ENCODE data around the gene KLK2.

Gene KLK2

DNA sequence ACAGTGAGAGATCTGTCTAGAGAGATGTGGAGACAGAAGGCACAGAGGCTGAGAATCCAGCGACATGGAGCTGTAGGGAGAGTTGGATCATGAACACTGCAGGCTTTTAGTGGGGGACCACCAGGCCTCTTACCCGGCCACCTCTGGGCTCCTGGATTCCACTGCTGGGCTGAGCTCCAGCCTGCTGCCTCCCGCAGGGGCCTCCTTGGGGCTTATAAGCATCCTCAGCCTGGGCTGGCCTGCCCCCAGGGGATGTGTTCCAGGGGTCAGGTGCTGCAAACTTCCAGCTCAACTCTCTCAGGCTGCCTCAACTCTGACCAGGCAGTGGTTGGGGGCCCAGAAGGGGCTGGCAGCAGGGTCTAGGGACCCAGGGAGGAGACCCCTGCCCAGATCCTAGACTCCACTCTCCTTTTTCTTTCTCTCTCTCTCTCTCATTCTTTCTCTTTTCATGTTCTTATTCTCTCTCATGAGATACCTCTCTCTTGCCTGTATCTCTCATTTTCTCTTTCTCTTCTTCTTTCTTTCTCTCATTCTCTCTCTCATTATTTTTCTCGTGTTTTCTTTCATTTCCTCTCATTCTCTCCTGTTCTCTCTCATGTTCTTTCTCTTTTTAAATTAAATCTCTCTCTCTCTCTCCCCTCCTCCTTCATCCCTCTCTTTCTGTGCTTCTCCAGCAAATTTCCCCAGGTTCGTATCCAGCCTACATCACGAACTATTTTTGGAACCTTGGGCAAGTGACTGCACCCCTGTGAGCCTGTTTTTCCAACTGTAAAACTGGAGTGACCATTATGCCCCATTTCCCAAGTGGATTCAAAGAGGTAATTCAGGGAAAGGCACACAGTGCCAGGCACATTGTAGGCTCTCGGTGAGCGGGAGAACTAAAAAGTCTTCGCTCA is 38.2 kb downstream of the KLK2 start, which contains the start of gene KLK4:
Gene KLK4, minus strand, starts transcription at position 190 of the 896 bp plus-strand sequence. CDS start 657 bp downstream, outside the sequence.
- no peak within 1 kb of the TSS for H3K27ac Mint-ChIP-seq
- intact Hi-C loops (cut with micrococcal nuclease): no loop called here
- peaks cover 4% of the 10 kb centered on the region for H3K4me1 Mint-ChIP-seq (ENCODE audit: low read depth)
- no peak within 1 kb of the TSS for H3K4me3 Mint-ChIP-seq
- H3K9me3 Mint-ChIP-seq: no peaks in the 10 kb centered on the region
- H3K36me3 Mint-ChIP-seq (ENCODE audit: low read depth): no peaks in the 10 kb centered on the region
- H3K27me3 Mint-ChIP-seq: peaks cover 40% of the 10 kb centered on the region

- Mint-ChIP-seq H3K27ac (no peak overlapping the region), H3K4me3 (no peak overlapping the region), H3K36me3 (ENCODE audit: low read depth) (no peaks in the 10 kb centered on the region), H3K4me1 (ENCODE audit: low read depth) (peaks cover 4% of the 10 kb centered on the region), H3K27me3 (peaks cover 39% of the 10 kb centered on the region), H3K9me3 (no peaks in the 10 kb centered on the region)
- intact Hi-C loops (cut with micrococcal nuclease): no loop called here
These were observed 38.9 kb downstream of the KLK2 start for GRCh38 chr19:50912102-50912599.

DNA sequence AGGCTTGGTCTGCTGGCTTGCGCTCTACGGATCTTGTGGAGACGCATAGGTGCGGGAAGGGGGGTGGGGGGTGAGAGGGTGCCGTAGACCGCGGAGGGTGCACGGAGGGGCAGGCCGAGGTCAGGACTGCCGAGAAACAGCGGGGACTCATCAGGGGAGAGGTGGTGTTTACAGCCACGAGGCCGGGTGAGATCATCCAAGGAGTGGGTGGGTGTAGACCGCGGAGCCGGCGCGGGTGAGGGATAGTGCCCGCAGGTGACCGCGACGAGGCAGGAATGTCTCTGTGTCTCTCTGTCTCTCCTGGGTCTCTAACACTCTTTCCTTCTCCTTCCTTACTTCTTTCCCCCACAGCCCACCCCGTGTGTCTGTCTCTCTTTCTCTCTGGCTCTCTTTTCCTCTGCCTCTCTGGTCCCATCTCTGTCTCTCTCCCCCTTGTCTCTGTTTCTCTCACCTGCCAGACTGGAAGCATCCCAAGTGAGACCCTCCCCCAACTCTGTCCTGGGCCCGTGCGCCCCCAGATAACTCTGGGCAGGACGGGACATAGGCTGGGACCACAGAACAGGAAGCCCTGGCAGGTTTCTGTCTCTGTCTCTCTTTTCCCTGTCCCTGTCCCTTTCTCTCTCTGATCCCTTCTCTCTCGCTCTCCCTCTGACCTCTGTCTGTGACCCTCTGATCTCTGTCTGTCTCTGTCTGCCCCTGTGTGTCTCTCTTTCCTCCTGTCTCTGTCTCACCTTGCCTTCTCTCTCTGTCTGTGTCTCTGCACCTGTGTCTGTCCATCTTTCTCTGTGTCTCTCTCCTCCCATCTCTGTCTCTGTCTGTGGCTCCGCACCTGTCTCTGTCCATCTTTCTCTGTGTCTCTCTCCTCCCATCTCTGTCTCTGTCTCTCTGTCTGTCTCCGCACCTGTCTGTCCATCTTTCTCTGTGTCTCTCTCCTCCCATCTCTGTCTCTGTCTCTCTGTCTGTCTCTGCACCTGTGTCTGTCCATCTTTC is 39.8 kb downstream of the KLK2 start:
- Mint-ChIP-seq H3K9me3 (no peaks in the 10 kb centered on the region), H3K4me3 (no peak overlapping the region), H3K4me1 (ENCODE audit: low read depth) (peaks cover 4% of the 10 kb centered on the region), H3K27ac (no peak overlapping the region), H3K27me3 (peaks cover 33% of the 10 kb centered on the region), H3K36me3 (ENCODE audit: low read depth) (no peaks in the 10 kb centered on the region)
- intact Hi-C loops (cut with micrococcal nuclease): no loop called here

DNA sequence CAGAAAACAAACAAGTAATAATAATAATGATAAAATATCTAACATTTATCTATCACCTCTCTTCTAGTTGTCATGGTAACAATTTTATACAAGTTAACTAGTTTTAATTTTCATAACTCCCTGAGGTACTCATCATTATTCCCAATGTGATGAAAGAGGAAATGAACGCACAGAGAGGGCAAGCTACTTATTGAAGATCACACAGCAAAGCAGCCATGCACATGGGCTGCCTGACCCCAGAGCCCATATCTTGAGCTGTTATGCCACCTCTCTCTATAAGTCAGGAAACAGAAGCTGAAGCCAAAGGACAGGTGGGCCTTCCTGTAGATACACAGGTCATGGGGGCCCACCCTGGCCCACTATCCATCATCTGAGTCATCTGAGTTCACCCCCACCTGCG is 42.8 kb downstream of the KLK2 start:
- no peaks in the 10 kb centered on the region for H3K9me3 Mint-ChIP-seq
- H3K27ac Mint-ChIP-seq: no peak overlapping the region
- no peaks in the 10 kb centered on the region for H3K36me3 Mint-ChIP-seq (ENCODE audit: low read depth)
- no peak overlapping the region for H3K4me3 Mint-ChIP-seq
- no peaks in the 10 kb centered on the region for H3K4me1 Mint-ChIP-seq (ENCODE audit: low read depth)
- H3K27me3 Mint-ChIP-seq: peaks cover 16% of the 10 kb centered on the region
- intact Hi-C loops (cut with micrococcal nuclease): no loop called here

DNA sequence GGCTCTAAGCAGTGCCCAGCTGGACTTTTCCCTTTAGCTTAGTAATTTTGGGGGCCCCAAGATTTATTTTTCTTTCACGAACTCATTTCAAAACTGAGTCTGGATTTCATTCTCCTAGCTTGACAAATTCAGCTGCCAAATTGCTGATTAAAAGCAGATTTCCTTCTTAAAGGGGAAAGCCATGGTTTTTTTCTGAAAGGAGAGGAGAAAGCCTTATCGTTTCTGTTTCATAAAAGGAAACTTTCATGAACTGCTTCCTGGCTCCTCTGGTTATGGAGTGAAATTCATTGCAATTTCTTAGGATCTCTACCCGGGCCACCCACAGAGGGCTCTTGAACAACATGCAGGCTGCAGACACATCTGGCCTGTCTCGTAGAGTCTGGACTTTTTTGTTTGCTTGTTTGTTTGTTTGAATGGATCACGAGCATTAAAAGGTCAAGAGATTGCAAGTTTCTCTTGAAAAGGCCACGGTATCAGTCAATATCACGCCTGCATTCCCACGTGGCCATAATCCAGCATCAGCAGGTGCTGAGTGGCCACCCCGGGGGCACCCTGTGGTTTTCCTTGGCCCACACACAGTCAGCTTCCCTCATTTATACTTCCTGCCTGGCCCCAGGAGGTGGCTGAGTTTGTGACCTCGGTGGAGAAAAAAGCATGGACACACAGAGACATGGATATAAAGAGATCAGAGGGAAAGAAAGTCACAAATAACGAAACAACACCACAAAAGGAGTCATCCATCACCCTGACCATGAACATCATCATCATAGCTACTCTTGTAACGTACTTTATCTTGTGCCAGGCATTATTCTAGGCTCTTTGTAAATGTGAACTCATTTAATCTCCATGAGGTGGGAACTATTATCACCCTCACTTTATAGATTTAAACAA is 48.4 kb downstream of the KLK2 start:
- intact Hi-C loops (cut with micrococcal nuclease): no loop called here
- no peak overlapping the region for H3K4me3 Mint-ChIP-seq
- H3K27ac Mint-ChIP-seq: no peak overlapping the region

GRCh38 chr19:50922317-50922853 is 49.1 kb downstream of the KLK2 start:
- Mint-ChIP-seq H3K27ac (no peak overlapping the region), H3K4me1 (ENCODE audit: low read depth) (peaks cover 10% of the 10 kb centered on the region), H3K9me3 (no peaks in the 10 kb centered on the region), H3K36me3 (ENCODE audit: low read depth) (no peaks in the 10 kb centered on the region), H3K4me3 (no peak overlapping the region), H3K27me3 (peaks cover 28% of the 10 kb centered on the region)
- intact Hi-C loops (cut with micrococcal nuclease): no loop called here

More for the DNA sequence above, 48.4 kb downstream of the KLK2 start:
- peaks cover 30% of the 10 kb centered on the region for H3K27me3 Mint-ChIP-seq
- H3K9me3 Mint-ChIP-seq: no peaks in the 10 kb centered on the region
- H3K36me3 Mint-ChIP-seq (ENCODE audit: low read depth): no peaks in the 10 kb centered on the region
- H3K4me1 Mint-ChIP-seq (ENCODE audit: low read depth): peaks cover 10% of the 10 kb centered on the region

DNA sequence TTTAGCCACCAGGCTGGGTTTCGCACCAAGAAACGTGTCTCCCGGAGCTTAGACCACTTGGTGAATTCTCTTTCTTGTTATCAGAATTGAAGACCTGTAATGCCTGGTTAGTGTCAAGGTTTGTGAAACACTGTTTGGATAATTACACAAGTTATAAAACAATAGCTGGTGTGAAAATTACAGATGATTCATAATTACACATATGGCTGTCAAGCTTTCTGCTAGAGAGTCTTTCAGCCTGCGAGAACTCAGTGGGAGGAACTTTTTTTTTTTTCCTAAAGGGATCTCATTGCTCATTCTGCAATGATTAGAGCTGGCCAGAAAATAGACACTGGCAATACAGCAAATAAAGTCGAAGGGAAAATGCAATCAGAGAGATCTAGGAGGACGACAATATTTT is 51.3 kb downstream of the KLK2 start:
- peaks cover 10% of the 10 kb centered on the region for H3K4me1 Mint-ChIP-seq (ENCODE audit: low read depth)
- H3K27me3 Mint-ChIP-seq: peaks cover 32% of the 10 kb centered on the region
- H3K36me3 Mint-ChIP-seq (ENCODE audit: low read depth): no peaks in the 10 kb centered on the region
- no peak overlapping the region for H3K27ac Mint-ChIP-seq
- no peak overlapping the region for H3K4me3 Mint-ChIP-seq
- H3K9me3 Mint-ChIP-seq: no peaks in the 10 kb centered on the region
- intact Hi-C loops (cut with micrococcal nuclease): no loop called here

DNA sequence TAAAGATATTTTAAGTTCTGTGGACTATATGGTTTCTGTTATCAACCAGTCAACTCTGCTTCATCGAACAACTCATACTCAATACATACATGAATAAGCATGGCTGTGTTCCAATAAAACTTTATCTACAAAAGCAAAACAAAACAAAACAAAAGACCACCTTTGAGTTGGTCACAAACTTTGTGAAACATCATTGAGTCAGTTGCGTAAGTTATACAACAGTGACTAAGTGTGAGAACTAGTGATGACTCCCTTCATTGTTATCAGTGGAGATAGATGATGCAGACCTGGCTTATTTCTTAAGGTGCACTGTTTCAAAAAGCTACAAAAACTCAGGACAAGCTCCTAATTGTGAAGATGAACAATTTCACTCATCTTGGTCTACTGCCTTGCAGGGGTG is 52.5 kb downstream of the KLK2 start:
- H3K9me3 Mint-ChIP-seq: no peaks in the 10 kb centered on the region
- intact Hi-C loops (cut with micrococcal nuclease): loop anchor here (5.0 kb wide), 1 partner anchor 92 kb away; the partner anchor contains the start of gene KLK10
- H3K36me3 Mint-ChIP-seq (ENCODE audit: low read depth): no peaks in the 10 kb centered on the region
- H3K4me1 Mint-ChIP-seq (ENCODE audit: low read depth): peaks cover 10% of the 10 kb centered on the region
- H3K27me3 Mint-ChIP-seq: peaks cover 33% of the 10 kb centered on the region
- H3K27ac Mint-ChIP-seq: no peak overlapping the region
- H3K4me3 Mint-ChIP-seq: no peak overlapping the region

DNA sequence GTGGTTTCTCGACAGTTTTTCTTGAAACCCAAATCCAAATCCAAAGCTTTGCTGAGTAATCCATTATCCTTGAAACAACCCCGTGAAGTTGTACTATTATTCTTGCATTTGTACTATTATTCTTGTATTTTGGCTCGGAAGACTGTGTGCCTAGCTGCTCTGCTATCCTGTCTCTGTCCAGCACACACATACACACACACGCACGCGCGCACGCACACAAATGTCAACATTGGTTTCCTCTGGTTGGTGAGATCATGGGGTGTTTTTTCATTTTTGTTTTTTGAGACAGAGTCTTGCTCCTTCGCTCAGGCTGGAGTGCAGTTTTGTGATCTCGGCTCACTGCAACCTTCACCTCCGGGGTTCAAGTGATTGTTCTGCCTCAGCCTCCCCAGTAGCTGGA is 52.9 kb downstream of the KLK2 start:
- Mint-ChIP-seq H3K27me3 (peaks cover 34% of the 10 kb centered on the region), H3K36me3 (ENCODE audit: low read depth) (no peaks in the 10 kb centered on the region), H3K27ac (no peak overlapping the region), H3K4me1 (ENCODE audit: low read depth) (peaks cover 10% of the 10 kb centered on the region), H3K9me3 (no peaks in the 10 kb centered on the region), H3K4me3 (no peak overlapping the region)
- intact Hi-C loops (cut with micrococcal nuclease): loop anchor here (5.0 kb wide), 1 partner anchor 91 kb away; the partner anchor contains the start of gene KLK10

- Mint-ChIP-seq H3K4me1 (ENCODE audit: low read depth) (no peaks in the 10 kb centered on the region), H3K36me3 (ENCODE audit: low read depth) (no peaks in the 10 kb centered on the region), H3K4me3 (no peak overlapping the region), H3K27me3 (peaks cover 34% of the 10 kb centered on the region), H3K27ac (no peak overlapping the region), H3K9me3 (no peaks in the 10 kb centered on the region)
- intact Hi-C loops (cut with micrococcal nuclease): loop anchor here (5.0 kb wide), 1 partner anchor 88 kb away; the partner anchor contains the start of gene KLK10
These were observed 55.6 kb downstream of the KLK2 start for GRCh38 chr19:50928831-50929230.
